Coronary artery (tissue), 2 donors: ENCODE results near the gene FAM20A.

Source experiments
- DNase-seq: peaks from one replicate; pipeline ENCODE4 v3.0.0-alpha.2; 2017; ENCODE audit warnings: low spot score
- H3K27ac ChIP-seq, 2 donors: fragments of 200-600 bp; sonication (generic); one replicate each; pipeline ENCODE4 v1.5.1; 2016 to 2019
- H3K4me3 ChIP-seq: fragments of 200-600 bp; sonication (generic); 2 replicates; pipeline ENCODE4 v1.5.1; 2016; ENCODE audit warnings: mild to moderate bottlenecking, moderate library complexity
- CTCF ChIP-seq: fragments of 200-600 bp; sonication (generic); IDR thresholded peaks from one replicate; pipeline ENCODE4 v1.5.1; 2019; ENCODE audit warnings: antibody characterized with exemption

FAM20A gene

GRCh38 chr17:68600931-68601564, at the start of gene FAM20A:
Gene FAM20A, minus strand, starts transcription at chr17:68601367. Its CDS starts 701 bp downstream, at chr17:68600666.
- no peak for DNase-seq

GRCh38 chr17:68649324-68649723, 48.2 kb upstream of the FAM20A start:
- H3K27ac ChIP-seq = no peak overlapping the region
- DNase-seq = no peak
- no peak for TF ChIP-seq CTCF
- no peak overlapping the region for H3K4me3 ChIP-seq

More at GRCh38 chr17:68600931-68601564, at the start of gene FAM20A:
- TF ChIP-seq CTCF = no peak
- peak within 1 kb of the TSS; percentile 82 for H3K4me3 ChIP-seq
- peak within 1 kb of the TSS; percentile 50 to 76 for H3K27ac ChIP-seq

- H3K4me3 ChIP-seq = no peak overlapping the region
- TF ChIP-seq CTCF = no peak
- no peak for DNase-seq
- H3K27ac ChIP-seq = no peak overlapping the region
These were observed 45.7 kb upstream of the FAM20A start for GRCh38 chr17:68646626-68647526.

- Histone ChIP-seq H3K27ac (no peak overlapping the region), H3K4me3 (no peak overlapping the region)
- no peak for DNase-seq
- TF ChIP-seq CTCF = no peak
These were observed 40.9 kb upstream of the FAM20A start for GRCh38 chr17:68642118-68642412.

GRCh38 chr17:68641276-68642117, 40.3 kb upstream of the FAM20A start:
- H3K4me3 ChIP-seq = no peak overlapping the region
- TF ChIP-seq CTCF = no peak
- no peak overlapping the region for H3K27ac ChIP-seq
- no peak for DNase-seq

GRCh38 chr17:68640242-68640989, 39.2 kb upstream of the FAM20A start:
- DNase-seq = no peak
- H3K27ac ChIP-seq = no peak overlapping the region
- no peak for TF ChIP-seq CTCF

More at GRCh38 chr17:68640242-68640989, 39.2 kb upstream of the FAM20A start:
- no peak overlapping the region for H3K4me3 ChIP-seq
